ENCODE measurements around the gene HSPG2. TPM values are rescaled to one million over a fixed set of nuclear protein-coding genes. Genes with fewer than 3 reads are reported as not detected.

Gene HSPG2
- total and polyA plus RNA-seq, 9 of the 15 experiments (the other 6 are each of a cell fraction or from before 2014, with no cell fraction given): 0.14 to 160 (median 15.7) TPM

DNA sequence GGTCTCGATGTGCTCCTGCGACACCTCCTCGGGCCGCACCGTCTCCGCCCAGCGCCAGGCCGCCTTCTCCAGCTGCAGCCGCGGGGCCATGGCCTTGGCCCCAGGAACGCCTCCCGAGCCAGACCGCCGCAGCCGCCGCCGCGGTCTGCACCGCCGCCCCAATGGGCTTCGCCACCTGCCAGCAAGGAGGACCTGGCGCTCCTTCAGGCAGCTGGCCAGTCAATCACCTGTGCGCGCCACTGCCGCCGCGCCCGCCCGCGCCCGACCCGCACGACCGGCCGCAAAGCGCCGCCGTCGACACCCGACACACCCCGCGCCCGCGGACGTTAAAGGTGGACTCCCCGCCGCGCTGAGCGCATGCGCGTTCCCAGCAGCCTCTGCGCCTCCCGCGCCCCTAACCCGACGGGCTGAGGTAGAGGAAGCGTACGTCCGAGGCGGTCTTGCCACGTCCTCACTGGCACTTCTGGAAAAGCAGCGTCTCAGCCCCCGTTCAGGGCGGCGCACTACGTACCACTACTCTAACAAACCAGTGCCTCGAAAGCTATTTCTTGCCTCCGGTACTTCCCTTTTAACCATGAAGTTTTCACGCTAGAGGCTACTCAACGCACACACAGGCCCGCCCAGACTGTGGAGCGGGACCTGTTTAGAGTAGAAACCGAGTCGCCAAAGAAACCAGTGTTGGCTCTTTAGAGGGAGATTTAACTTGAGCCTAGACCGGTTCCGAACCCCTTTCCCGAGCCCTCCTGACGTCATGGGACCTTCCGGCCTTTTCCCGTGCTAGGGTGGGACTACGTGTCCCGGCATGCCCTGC lies 154.0 kb downstream of the HSPG2 start, which contains the start of gene USP48 (continued):
- TF ChIP-seq, protein P1, sequence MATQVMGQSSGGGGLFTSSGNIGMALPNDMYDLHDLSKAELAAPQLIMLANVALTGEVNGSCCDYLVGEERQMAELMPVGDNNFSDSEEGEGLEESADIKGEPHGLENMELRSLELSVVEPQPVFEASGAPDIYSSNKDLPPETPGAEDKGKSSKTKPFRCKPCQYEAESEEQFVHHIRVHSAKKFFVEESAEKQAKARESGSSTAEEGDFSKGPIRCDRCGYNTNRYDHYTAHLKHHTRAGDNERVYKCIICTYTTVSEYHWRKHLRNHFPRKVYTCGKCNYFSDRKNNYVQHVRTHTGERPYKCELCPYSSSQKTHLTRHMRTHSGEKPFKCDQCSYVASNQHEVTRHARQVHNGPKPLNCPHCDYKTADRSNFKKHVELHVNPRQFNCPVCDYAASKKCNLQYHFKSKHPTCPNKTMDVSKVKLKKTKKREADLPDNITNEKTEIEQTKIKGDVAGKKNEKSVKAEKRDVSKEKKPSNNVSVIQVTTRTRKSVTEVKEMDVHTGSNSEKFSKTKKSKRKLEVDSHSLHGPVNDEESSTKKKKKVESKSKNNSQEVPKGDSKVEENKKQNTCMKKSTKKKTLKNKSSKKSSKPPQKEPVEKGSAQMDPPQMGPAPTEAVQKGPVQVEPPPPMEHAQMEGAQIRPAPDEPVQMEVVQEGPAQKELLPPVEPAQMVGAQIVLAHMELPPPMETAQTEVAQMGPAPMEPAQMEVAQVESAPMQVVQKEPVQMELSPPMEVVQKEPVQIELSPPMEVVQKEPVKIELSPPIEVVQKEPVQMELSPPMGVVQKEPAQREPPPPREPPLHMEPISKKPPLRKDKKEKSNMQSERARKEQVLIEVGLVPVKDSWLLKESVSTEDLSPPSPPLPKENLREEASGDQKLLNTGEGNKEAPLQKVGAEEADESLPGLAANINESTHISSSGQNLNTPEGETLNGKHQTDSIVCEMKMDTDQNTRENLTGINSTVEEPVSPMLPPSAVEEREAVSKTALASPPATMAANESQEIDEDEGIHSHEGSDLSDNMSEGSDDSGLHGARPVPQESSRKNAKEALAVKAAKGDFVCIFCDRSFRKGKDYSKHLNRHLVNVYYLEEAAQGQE (IDR thresholded peaks at IDR 0.05; ENCODE audit: borderline replicate concordance): no peak; the same call in 1 of the 2 replicates
- TF ChIP-seq, protein P1 (CRISPR knock-in tag; IDR thresholded peaks at IDR 0.05; ENCODE audit: low read depth): peak; percentile 53
- no peak for TF ChIP-seq ZNF217 (CRISPR knock-in tag; IDR thresholded peaks at IDR 0.05)
- TF ChIP-seq CBFA2T3 (IDR thresholded peaks at IDR 0.05): peak; percentile 35
- TF ChIP-seq, protein P2, sequence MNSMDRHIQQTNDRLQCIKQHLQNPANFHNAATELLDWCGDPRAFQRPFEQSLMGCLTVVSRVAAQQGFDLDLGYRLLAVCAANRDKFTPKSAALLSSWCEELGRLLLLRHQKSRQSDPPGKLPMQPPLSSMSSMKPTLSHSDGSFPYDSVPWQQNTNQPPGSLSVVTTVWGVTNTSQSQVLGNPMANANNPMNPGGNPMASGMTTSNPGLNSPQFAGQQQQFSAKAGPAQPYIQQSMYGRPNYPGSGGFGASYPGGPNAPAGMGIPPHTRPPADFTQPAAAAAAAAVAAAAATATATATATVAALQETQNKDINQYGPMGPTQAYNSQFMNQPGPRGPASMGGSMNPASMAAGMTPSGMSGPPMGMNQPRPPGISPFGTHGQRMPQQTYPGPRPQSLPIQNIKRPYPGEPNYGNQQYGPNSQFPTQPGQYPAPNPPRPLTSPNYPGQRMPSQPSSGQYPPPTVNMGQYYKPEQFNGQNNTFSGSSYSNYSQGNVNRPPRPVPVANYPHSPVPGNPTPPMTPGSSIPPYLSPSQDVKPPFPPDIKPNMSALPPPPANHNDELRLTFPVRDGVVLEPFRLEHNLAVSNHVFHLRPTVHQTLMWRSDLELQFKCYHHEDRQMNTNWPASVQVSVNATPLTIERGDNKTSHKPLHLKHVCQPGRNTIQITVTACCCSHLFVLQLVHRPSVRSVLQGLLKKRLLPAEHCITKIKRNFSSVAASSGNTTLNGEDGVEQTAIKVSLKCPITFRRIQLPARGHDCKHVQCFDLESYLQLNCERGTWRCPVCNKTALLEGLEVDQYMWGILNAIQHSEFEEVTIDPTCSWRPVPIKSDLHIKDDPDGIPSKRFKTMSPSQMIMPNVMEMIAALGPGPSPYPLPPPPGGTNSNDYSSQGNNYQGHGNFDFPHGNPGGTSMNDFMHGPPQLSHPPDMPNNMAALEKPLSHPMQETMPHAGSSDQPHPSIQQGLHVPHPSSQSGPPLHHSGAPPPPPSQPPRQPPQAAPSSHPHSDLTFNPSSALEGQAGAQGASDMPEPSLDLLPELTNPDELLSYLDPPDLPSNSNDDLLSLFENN (IDR thresholded peaks at IDR 0.05; ENCODE audit: low read depth in 2 of 2, low read length in 2 of 2): no peak; a peak in 2 of 4 replicates
- TF ChIP-seq HLTF (IDR thresholded peaks at IDR 0.05): peak; percentile 77; the same call in 1 of the 2 replicates
- no peak; the same call in 1 of the 2 replicates for TF ChIP-seq ATF1 (CRISPR knock-in tag; IDR thresholded peaks at IDR 0.05)
- TF ChIP-seq ATF1 (tag; IDR thresholded peaks at IDR 0.05): peak; percentile 99
- peak; percentile 80 for TF ChIP-seq SIN3B (IDR thresholded peaks at IDR 0.05; ENCODE audit: low read depth)
- TF ChIP-seq ZNF41 (CRISPR knock-in tag; conservative IDR thresholded peaks at IDR 0.05): no peak
- TF ChIP-seq NCOA6 (IDR thresholded peaks at IDR 0.05): peak; percentile 89; the same call in 1 of the 2 replicates
- TF ChIP-seq, protein P3, sequence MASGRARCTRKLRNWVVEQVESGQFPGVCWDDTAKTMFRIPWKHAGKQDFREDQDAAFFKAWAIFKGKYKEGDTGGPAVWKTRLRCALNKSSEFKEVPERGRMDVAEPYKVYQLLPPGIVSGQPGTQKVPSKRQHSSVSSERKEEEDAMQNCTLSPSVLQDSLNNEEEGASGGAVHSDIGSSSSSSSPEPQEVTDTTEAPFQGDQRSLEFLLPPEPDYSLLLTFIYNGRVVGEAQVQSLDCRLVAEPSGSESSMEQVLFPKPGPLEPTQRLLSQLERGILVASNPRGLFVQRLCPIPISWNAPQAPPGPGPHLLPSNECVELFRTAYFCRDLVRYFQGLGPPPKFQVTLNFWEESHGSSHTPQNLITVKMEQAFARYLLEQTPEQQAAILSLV (tag; IDR thresholded peaks at IDR 0.05): peak; percentile 6; the same call in 1 of the 2 replicates
- TF ChIP-seq HEY1 (CRISPR knock-in tag; IDR thresholded peaks at IDR 0.05; ENCODE audit: borderline replicate concordance): no peak
